Fibroblast of lung (primary cell): ENCODE measurements around the gene EXOC6. TPM values are rescaled to one million over a fixed set of nuclear protein-coding genes. Genes with fewer than 3 reads are reported as not detected.
A peak's percentile ranks its signal among the peaks of the same experiment; 100 is the strongest.

Experiments
- DNase-seq, 2 donors: peaks; one replicate each; pipeline versions ENCODE4 v3.0.0 to v3.0.0-alpha.2; 2010; ENCODE audit warnings: low read depth in 2 of 2
- H2AFZ ChIP-seq: 2 replicates; pipeline ENCODE4 v1.5.1; 2012; ENCODE audit warnings: low read length, control low read depth, inconsistent platforms
- H3K27ac ChIP-seq: 2 replicates; pipeline ENCODE4 v1.5.1; 2011; ENCODE audit warnings: low read length, control low read depth; ENCODE audit not compliant: insufficient read depth
- H3K27me3 ChIP-seq: 2 replicates; pipeline ENCODE4 v1.5.1; 2011; ENCODE audit warnings: mild to moderate bottlenecking, low read length; ENCODE audit not compliant: control insufficient read depth, insufficient read depth
- H3K36me3 ChIP-seq: 2 replicates; pipeline ENCODE4 v1.5.1; 2011; ENCODE audit warnings: low read length; ENCODE audit not compliant: control insufficient read depth, insufficient read depth
- H3K4me1 ChIP-seq: 2 replicates; pipeline ENCODE4 v1.5.1; 2011; ENCODE audit warnings: low read length; ENCODE audit not compliant: control insufficient read depth, insufficient read depth; ENCODE audit errors: extremely low read depth
- H3K4me2 ChIP-seq: 2 replicates; pipeline ENCODE4 v1.5.1; 2011; ENCODE audit warnings: low read length, control low read depth; ENCODE audit not compliant: insufficient read depth; ENCODE audit errors: extremely low read depth
- H3K4me3 ChIP-seq, 4 experiments: fragments of 200-600 bp in 1 of 4; sonication (generic) in 1 of 4; replicated peaks in 1 of 4; 2 replicates each; pipeline ENCODE4 v1.5.1; 2011 to 2016; ENCODE audit warnings: low read length in 4 of 4, low read depth in 3 of 4, mild to moderate bottlenecking in 3 of 4, control low read depth in 2 of 4, inconsistent platforms in 1 of 4, mixed read lengths in 1 of 4; ENCODE audit not compliant: insufficient read depth in 1 of 4; ENCODE audit errors: control extremely low read depth in 1 of 4
- H3K79me2 ChIP-seq: 2 replicates; pipeline ENCODE4 v1.5.1; 2012; ENCODE audit warnings: mild to moderate bottlenecking, low read length, inconsistent platforms; ENCODE audit not compliant: control insufficient read depth, insufficient read depth
- H3K9ac ChIP-seq: 2 replicates; pipeline ENCODE4 v1.5.1; 2011; ENCODE audit warnings: mild to moderate bottlenecking, low read length, control low read depth; ENCODE audit not compliant: insufficient read depth
- H3K9me3 ChIP-seq: 2 replicates; pipeline ENCODE4 v1.5.1; 2012; ENCODE audit warnings: low read depth, low read length; ENCODE audit not compliant: control insufficient read depth, insufficient read depth
- H4K20me1 ChIP-seq: 2 replicates; pipeline ENCODE4 v1.5.1; 2011; ENCODE audit warnings: low read length; ENCODE audit not compliant: control insufficient read depth, insufficient read depth; ENCODE audit errors: extremely low read depth
- CTCF ChIP-seq, 2 donors: IDR thresholded peaks in 1 of 2; conservative IDR thresholded peaks in 1 of 2; 1 replicate in 1 of 2; 2 replicates in 1 of 2; pipeline ENCODE4 v1.5.1; 2011 to 2012; ENCODE audit warnings: low read length in 2 of 2, control low read depth in 1 of 2, inconsistent platforms in 1 of 2, low read depth in 1 of 2, mild to moderate bottlenecking in 1 of 2
- EZH2 ChIP-seq: IDR thresholded peaks from 2 replicates; pipeline ENCODE4 v1.5.1; 2012; ENCODE audit warnings: low read length, control low read depth, mild to moderate bottlenecking; ENCODE audit errors: missing control alignments
- polyA plus RNA-seq, 2 donors: library from polyadenylated mRNA; depleted of rRNA in 1 of 2; stranded (reverse) in 1 of 2; unstranded in 1 of 2; fragments of >200 nt; gene quantifications; 2 replicates each; pipeline ENCODE4 v1.2.1, GENCODE V29; 2011 to 2012; ENCODE audit warnings: missing spikeins in 1 of 2
- total RNA-seq: library from RNA; depleted of rRNA; stranded (reverse); fragments of >200 nt; gene quantifications from 2 replicates; pipeline ENCODE4 v1.2.1, GENCODE V29; 2014

Gene EXOC6
- total and polyA plus RNA-seq, 2 donors (not counting 1 experiment from before 2014, with no cell fraction given): 6.2 to 9.2 TPM

- Histone ChIP-seq H2AFZ (peak overlapping the region; percentile 54), H3K9me3 (no peaks in the 10 kb centered on the region), H3K36me3 (no peaks in the 10 kb centered on the region), H3K4me2 (peak overlapping the region; percentile 72), H3K4me1 (no peaks in the 10 kb centered on the region), H3K27ac (no peak overlapping the region), H3K9ac (no peak overlapping the region), H3K79me2 (no peaks in the 10 kb centered on the region), H4K20me1 (no peaks in the 10 kb centered on the region), H3K4me3 (peak overlapping the region; percentile 30 to 49 (median 43)), H3K27me3 (peaks cover 53% of the 10 kb centered on the region)
- no peak for DNase-seq
- TF ChIP-seq EZH2: no peak
- no peak for TF ChIP-seq CTCF (conservative IDR thresholded peaks at IDR 0.05 in 1 of 2, IDR thresholded peaks at IDR 0.05 in 1 of 2; ENCODE audit: low read depth in 1 of 2, low read length in 2 of 2)
Observed at GRCh38 chr10:93061594-93062513, 213.5 kb downstream of the EXOC6 start.

GRCh38 chr10:93062514-93063143 lies 214.3 kb downstream of the EXOC6 start:
- H4K20me1 ChIP-seq: no peaks in the 10 kb centered on the region
- no peak overlapping the region for H3K27ac ChIP-seq
- no peaks in the 10 kb centered on the region for H3K4me1 ChIP-seq
- peaks cover 60% of the 10 kb centered on the region for H3K27me3 ChIP-seq
- peak in 1 of 2 donors; percentile 30 for DNase-seq
- peak overlapping the region; percentile 54 for H2AFZ ChIP-seq
- peak overlapping the region; percentile 72 for H3K4me2 ChIP-seq
- no peak overlapping the region for H3K9ac ChIP-seq
- no peaks in the 10 kb centered on the region for H3K36me3 ChIP-seq
- H3K4me3 ChIP-seq: peak overlapping the region; percentile 30 to 49 (median 43)
- no peak for TF ChIP-seq EZH2
- TF ChIP-seq CTCF (conservative IDR thresholded peaks at IDR 0.05 in 1 of 2, IDR thresholded peaks at IDR 0.05 in 1 of 2; ENCODE audit: low read depth in 1 of 2, low read length in 2 of 2): peak in 1 of 2 donors; percentile 19
- H3K9me3 ChIP-seq: no peaks in the 10 kb centered on the region
- H3K79me2 ChIP-seq: no peaks in the 10 kb centered on the region

- no peak overlapping the region for H3K27ac ChIP-seq
- no peaks in the 10 kb centered on the region for H4K20me1 ChIP-seq
- DNase-seq: no peak
- H3K27me3 ChIP-seq: peaks cover 66% of the 10 kb centered on the region
- H3K9me3 ChIP-seq: no peaks in the 10 kb centered on the region
- H3K4me1 ChIP-seq: no peaks in the 10 kb centered on the region
- no peak overlapping the region for H3K9ac ChIP-seq
- no peaks in the 10 kb centered on the region for H3K36me3 ChIP-seq
- no peak overlapping the region for H2AFZ ChIP-seq
- peak overlapping the region; percentile 72 for H3K4me2 ChIP-seq
- TF ChIP-seq CTCF (conservative IDR thresholded peaks at IDR 0.05 in 1 of 2, IDR thresholded peaks at IDR 0.05 in 1 of 2; ENCODE audit: low read depth in 1 of 2, low read length in 2 of 2): no peak
- TF ChIP-seq EZH2: peak; percentile 56
- H3K4me3 ChIP-seq: peak overlapping the region in 3 of 4 experiments; percentile 30 to 49 (median 39)
- no peaks in the 10 kb centered on the region for H3K79me2 ChIP-seq
Observed at GRCh38 chr10:93063144-93063976, 215.0 kb downstream of the EXOC6 start.
